GM19193 (cell line): ENCODE data around the gene ERCC1.

Experiments used
- POLR2A ChIP-seq: IDR thresholded peaks from 4 replicates; pipeline ENCODE4 v1.6.1; 2011; ENCODE audit not compliant: insufficient read depth, insufficient read length; ENCODE audit errors: extremely low read depth

Gene ERCC1

DNA sequence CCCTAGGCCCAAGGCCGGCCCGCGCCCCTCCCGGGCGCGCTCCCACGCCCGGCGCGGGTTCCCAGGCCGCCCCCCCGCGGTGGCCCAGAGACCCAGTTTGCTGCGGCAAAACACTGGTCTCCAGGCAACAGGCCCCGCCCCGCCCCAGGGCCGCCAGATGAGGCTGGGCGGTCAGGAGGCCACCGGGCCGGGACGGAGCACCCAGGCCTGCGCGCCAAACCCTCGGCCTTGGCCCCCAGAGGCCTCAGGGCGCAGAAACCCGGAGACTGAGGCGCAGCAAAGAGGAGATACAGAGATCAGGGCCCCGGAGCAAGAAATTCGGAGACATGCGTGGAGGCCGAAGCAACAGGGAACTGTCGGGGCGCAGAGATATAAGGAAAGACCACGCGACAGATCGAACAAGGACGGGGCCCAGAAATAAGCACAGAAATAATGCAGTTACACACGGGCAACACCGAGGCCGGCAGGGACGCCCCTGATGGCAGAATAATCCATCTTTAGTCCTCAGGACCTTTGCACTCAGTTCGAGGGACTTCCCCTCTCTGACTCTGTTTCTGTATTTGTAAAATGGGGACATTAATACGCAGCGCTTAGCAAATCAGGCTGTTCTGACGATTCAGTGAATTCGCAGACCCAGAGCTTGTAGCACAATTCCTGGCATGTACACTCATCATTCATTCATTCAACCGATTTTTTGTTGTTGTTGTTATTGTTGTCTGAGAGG, 20.8 kb upstream of the ERCC1 start:
- peak; percentile 44 for TF ChIP-seq POLR2A

DNA sequence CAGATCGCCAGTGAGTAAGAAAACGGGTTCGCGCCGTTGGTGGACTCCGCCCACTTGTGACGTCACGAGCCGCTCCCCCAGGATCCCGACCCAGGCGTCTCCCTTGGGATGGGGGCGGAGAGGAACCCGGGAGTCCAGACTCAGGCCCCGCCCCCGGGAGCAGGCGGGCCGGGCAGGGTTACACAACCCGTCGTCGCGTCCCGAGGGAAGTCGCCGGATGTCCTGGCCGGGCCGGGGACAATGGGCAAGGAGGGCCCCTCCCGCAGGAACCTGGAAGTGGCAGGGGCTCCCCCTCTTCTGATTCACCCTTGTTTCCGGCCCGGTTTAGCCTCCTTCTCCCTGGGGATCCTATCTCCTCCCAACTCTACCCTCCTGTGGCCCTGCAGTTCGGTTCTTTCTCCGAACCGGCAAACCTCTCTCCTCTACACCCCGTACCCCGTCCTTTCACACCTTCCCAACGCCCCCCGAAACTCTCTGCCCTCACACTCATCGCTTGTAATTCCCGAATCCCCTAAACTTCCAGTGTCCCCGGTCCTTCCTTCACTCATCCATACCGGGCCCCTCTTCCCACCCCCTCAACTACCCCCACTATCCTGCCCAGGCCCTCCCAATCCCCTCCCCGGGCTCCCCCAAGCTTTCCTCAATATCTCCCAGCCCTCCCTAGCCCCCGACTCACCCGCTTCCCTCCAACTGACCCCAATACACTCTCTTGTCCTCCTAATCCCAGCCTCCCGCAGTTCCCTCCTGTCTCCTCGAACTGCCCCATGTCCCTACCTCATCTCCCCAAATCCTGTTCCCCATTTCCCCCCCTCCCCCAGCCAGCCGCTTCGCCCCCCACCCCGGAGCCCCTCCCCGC, 20.0 kb upstream of the ERCC1 start:
- TF ChIP-seq POLR2A: no peak

DNA sequence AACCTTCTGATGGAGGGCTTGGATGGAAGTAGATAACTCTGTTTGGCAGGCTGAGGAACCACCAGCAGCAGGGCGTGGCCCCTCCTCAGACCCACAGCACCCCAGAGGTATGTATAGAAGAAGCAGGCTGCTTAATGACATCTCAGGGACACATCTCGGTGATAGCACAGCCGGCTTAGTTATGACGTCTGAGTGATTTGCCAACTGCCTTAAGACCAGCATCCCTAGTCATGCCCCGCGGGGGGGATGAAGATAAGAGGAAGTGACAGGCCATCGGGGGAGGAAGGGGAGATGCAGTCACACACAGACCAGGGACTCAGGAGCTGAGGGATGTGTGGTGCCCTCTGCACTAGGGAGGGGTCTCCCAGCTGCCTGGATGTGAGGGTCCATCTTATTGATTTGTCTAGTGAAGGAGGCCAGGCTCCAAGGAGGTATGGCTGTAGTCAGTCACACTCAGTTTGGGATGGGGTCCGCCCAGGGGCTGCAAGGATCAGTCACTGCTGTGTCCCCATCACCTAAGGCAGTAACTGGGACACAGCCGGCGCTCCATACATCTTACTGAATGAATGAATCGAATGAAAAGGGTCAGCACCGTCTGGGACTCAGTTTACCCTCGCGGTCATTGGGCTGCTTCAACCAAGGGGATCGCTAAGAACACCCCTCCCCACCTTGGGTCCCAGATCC, 19.2 kb upstream of the ERCC1 start:
- no peak for TF ChIP-seq POLR2A

DNA sequence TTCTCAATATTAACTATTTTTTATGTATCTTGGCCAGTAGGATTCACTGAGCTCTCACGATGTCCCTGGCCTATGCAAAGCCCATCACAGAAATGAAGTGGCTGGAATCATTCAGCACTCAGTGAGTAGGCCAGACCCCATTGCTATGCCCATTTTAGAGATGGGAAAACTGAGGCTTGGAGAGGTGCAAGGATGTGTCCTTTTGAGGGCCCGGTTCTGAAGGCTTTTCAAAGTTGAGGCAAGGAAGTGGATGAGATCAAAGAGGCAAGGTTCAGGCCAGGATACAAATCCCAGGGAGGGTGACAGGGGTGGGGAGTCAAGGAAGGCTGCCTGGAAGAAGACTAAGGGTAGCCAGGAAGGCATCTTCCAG, 18.7 kb upstream of the ERCC1 start:
- no peak for TF ChIP-seq POLR2A

DNA sequence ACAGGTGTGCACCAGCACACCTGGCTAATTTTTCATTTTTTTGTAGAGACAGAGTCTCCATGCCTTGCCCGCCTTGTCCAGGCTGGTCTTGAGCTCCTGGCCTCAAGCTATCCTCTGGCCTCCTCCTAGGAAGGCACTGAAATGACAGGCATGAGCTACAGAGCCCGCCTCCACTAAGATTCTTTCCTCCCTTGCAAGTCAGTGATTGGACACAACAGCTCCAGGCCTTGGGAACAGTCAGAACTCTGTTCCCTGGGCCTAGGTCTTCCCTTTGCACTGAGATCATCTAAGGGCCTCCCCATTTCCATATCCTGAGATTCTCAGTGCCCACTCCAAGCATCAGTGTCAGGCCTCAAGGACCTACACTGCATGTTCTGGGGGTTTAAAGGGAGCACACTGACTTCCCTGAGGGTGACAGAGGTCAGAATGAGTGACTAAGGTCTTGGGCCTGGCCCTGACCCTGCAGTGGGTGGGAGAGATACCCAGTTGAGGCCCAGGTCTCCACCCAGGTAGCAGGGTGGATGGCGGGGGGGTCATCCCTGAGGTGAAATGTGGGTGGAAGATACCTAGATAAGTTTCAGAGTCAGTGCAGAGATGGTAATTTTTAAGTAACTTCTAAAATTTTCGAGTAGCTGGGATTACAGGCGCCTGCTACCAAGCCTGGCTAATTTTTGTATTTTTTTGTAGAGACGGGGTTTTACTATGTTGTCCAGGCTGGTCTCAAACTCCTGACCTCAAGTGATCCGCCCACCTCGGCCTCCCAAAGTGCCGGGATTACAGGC, 17.3 kb upstream of the ERCC1 start:
- TF ChIP-seq POLR2A: no peak

DNA sequence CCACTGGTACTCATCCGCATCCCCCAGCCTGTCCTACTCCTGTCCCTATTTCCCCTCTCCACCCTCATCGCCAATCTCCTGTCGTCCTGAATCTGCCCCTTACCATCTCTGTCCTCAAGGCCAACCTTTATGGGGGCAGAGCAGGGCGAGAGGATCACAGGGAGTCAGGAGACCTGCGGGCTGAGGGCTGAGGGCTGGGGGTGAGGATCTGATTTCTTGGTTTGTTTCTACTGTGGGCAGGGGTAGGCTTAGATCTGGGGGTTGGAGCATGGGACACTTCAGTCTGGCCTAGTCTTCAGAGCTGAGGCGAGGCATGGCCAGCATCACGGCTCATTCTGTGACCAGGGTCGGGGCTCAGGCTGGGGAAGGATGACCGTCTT, 16.5 kb upstream of the ERCC1 start:
- no peak for TF ChIP-seq POLR2A

DNA sequence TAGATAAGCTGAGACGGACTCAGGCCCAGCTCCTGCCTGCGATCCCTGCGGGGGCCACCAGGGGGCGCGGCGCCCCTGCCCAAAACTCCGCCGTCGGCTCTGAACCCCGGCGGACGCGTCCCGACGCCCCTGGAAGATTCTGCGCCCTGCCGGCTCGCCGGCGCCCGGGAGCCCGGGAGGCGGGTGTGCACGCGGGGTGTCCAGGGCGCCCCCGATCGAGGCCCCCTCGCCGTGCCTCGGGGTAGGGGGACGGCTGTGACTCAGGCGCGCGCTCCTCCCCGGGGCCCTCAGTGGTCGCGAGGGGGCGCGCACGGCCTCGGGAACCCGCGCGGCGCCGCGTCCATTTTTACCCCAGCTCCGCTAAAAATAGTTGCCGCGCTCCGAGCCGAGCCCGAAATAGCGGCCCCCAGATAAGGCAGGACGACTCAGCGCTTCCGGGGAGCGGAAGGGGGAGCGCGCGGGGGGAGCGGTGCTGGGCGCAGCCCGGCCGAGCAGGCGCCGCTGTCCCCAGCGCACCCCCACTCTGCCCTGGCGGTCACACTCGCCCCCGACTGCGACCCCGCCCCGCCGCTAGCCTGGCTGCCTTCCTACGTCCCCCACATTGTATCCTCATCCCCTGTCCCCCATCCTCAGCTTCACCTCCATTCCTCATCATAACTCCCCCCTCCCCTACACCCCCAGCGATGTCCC, 16.0 kb upstream of the ERCC1 start:
- TF ChIP-seq POLR2A: peak; percentile 51

DNA sequence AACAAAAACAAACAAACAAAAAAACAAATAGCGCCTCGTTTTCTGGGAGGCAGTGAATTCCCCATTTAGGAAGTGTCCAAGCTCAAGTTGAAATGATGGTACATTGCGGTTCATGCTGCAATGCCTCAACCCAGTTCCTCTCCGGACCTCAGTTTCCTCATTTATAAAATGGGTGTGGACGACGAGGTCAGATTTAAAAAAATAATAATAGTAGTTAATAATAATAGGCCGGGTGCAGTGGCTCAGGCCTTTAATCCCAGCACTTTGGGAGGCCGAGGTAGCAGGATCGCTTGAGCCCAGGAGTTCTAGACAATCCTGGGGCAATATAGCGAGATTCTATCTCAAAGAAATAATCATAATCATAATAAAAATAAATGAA, 15.5 kb upstream of the ERCC1 start:
- TF ChIP-seq POLR2A: no peak

DNA sequence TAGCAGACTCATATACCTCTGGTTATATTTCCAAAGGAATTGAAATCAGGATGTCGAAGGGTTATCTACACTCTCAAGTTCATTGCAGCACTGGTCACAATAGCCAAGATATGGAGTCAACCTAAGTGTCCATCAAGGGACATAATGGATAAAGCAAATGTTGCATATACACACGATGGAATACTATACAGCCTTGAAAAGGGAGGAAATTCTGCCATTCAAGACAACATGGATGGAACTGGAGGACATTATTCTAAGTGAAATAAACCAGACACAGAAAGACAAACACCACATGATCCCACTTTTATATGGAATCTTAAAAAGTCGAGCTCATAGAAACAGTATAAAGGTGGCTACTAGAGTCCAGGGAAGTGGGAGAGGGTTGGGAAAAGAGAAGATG, 13.6 kb upstream of the ERCC1 start:
- no peak for TF ChIP-seq POLR2A

DNA sequence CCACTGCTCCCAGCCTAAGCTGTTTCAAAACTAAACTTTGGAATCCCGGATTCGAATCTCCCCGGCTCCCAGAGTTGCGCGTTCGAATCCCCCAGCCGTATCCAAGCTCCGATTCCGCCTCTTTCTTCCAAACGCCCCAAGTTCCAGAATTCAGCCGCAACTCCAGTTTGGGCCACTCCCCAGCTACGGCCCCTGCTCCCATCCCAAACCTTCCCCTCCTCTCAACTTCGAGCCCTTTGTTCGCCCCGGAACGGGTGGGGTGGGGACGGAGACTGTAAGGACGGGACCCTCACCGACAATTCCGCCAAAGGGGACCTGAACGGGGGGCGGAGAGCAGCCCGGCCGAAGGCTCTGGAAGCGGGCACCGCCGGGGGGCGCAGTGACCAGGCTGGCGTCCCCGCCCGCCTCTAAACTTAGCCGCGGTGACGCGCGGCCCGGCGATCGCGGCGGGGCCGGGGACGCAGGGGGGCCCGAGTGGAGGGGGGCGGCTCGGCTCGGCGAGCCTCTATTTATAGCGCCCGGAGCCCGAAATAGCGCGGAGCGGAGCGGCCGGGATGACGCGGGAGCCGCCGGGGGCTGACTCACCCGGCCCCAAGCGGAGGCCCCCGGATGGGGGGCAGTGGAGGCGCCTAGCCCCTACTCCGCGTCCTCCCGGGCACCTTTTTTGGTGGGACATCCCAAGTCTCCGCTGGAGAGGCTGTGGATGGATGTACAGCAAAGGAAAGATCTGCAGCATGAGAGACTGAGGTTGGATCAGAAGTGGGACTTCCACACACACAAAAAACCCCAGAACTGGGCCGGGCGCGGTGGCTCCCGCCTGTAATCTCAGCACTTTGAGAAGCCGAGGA, 4.9 kb upstream of the ERCC1 start:
- TF ChIP-seq POLR2A: no peak

DNA sequence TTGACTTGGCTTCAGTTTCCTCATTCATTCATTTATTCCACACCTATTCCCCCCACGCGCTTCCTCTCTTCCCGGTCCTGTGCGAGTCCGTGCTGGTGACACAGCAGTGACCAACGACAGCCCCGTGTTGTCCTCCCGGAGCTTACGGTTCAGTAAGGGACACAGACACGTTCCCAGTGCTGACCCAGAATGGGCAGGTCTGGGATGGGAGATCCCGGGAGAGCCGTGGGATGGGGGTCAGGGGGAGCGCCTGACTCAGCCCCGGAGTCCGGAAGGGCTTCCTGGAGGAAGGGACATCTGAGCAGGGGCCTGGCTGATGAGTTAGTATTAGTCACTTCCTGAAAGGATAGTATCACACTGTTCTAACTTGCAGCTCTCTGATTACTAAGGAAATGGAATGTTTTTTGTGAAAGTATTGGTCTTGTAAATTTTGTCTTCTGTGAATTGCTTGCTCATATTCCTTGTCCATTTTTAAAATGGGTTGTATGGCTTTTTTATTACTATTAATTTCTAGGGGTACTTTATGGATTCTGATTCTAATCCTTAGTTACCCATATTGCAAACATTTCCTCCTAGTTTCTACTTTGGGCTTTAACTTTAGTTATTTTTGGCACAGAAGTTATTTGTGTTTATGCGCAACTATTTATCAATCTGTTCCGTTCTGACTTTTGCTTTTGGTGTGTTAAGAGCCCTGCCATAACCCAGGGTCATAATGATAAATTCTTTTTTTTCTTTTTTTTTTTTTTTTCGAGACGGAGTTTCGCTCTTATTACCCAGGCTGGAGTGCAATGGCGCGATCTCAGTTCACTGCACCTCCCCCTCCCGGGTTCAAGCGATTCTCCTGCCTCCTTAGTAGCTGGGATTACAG, 708 bp upstream of the ERCC1 start:
- no peak for TF ChIP-seq POLR2A

DNA sequence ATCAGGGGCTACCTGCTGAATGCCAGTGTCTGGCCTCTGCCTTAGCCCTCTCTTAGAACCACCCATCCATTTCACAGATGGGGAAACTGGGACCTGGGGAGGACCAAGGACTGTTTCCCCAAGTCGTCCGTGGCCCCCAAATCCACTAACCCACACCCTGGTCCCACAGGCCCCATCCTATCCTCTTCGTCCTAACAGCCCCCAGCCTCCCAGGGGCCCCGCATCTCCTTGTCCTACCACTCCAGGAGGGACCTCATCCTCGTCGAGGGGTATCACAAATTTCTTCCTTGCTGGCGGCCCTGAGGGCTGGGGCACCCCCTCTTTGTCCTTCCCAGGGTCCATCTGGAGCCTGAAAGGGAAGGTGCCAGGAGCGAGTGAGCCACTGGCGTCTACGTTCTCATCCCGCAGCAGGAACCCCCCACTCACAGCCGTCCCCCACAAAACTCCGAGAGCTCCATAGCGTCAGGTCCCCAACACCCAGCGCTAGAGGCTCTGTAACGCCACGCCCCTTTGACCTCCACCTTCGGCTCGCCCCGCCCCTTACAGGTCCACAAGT, 606 bp downstream of the ERCC1 start:
- TF ChIP-seq POLR2A: no peak
